CD4-positive, alpha-beta memory T cell (primary cell): Measurements from ENCODE around the gene CREB3L4. TPM values are rescaled to one million over a fixed set of nuclear protein-coding genes. Genes with fewer than 3 reads are reported as not detected.

Experiments
- CTCF ChIA-PET: fragments of 350-600 bp; sonication (Branson Sonifier 250); formaldehyde crosslinking; loops from one replicate; lab custom pipeline; 2021; ENCODE audit warnings: inconsistent platforms; ENCODE audit not compliant: partially characterized antibody; lab: Charles Lee
- POLR2A ChIA-PET: fragments of 350-600 bp; sonication (Branson Sonifier 250); formaldehyde crosslinking; loops from one replicate; lab custom pipeline; 2021; ENCODE audit not compliant: partially characterized antibody; lab: Charles Lee
- DNase-seq, 5 donors: peaks; one replicate each; pipeline versions ENCODE4 v3.0.0 to v3.0.0-alpha.2; 2020 to 2022; ENCODE audit warnings: mixed read lengths in 1 of 5
- H3K27ac ChIP-seq: one replicate; pipeline ENCODE4 v1.7.0; 2013; ENCODE audit warnings: low read depth, low read length
- H3K27me3 ChIP-seq: 2 replicates; pipeline ENCODE4 v1.7.0; 2013; ENCODE audit warnings: mild to moderate bottlenecking, low read length, moderate library complexity; ENCODE audit not compliant: insufficient read depth
- H3K36me3 ChIP-seq: 2 replicates; pipeline ENCODE4 v1.7.0; 2013; ENCODE audit warnings: mild to moderate bottlenecking, low read length, moderate library complexity; ENCODE audit not compliant: insufficient read depth
- H3K4me1 ChIP-seq: 2 replicates; pipeline ENCODE4 v1.7.0; 2013; ENCODE audit warnings: mild to moderate bottlenecking, low read length, moderate library complexity; ENCODE audit not compliant: insufficient read depth
- H3K4me3 ChIP-seq, 2 donors: one replicate each; pipeline ENCODE4 v1.7.0; 2013; ENCODE audit warnings: low read length in 2 of 2, mild to moderate bottlenecking in 1 of 2
- H3K9me3 ChIP-seq, 2 donors: one replicate each; pipeline ENCODE4 v1.7.0; 2013; ENCODE audit warnings: low read length in 2 of 2, control low read depth in 1 of 2; ENCODE audit not compliant: control insufficient read depth in 1 of 2
- H3K27ac Mint-ChIP-seq, 7 donors: one replicate each; pipeline ENCODE4 v1.8.0; 2020 to 2021; ENCODE audit warnings: mixed read lengths in 7 of 7, mild to moderate bottlenecking in 6 of 7, inconsistent platforms in 3 of 7, moderate library complexity in 3 of 7
- H3K27me3 Mint-ChIP-seq, 2 donors: one replicate each; pipeline ENCODE4 v1.8.0; 2020 to 2021; ENCODE audit warnings: mixed read lengths in 2 of 2
- H3K36me3 Mint-ChIP-seq, 2 donors: one replicate each; pipeline ENCODE4 v1.8.0; 2020 to 2021; ENCODE audit warnings: mixed read lengths in 2 of 2, inconsistent platforms in 1 of 2, mild to moderate bottlenecking in 1 of 2
- H3K4me1 Mint-ChIP-seq, 4 donors: one replicate each; pipeline ENCODE4 v1.8.0; 2020 to 2021; ENCODE audit warnings: mixed read lengths in 4 of 4, mild to moderate bottlenecking in 1 of 4
- H3K4me3 Mint-ChIP-seq, 8 donors: one replicate each; pipeline ENCODE4 v1.8.0; 2020 to 2021; ENCODE audit warnings: mixed read lengths in 8 of 8, mild to moderate bottlenecking in 7 of 8, moderate library complexity in 6 of 8, inconsistent platforms in 3 of 8
- H3K9me3 Mint-ChIP-seq, 8 donors: one replicate each; pipeline ENCODE4 v1.8.0; 2020 to 2021; ENCODE audit warnings: mixed read lengths in 8 of 8, mild to moderate bottlenecking in 5 of 8, inconsistent platforms in 3 of 8, moderate library complexity in 1 of 8
- intact Hi-C: fragments of 100-400 bp; cut with micrococcal nuclease; formaldehyde crosslinking; loops from one replicate; pipeline ENCODE4 v1.15.1; 2023
- microRNA-seq: library from miRNA; unstranded; fragments of <30 nt; microRNA quantifications from one replicate; pipeline ENCODE4 v1.2.0, GENCODE V29; 2021; ENCODE audit warnings: borderline replicate concordance, borderline number of aligned reads, borderline microRNAs expressed, mixed read lengths
- polyA plus RNA-seq, 2 donors: library from polyadenylated mRNA; unstranded; fragments of 300-500 nt; fragmentation: Illumina TruSeq; gene quantifications; one replicate each; pipeline ENCODE4 v1.2.3, GENCODE V29; 2021
- total RNA-seq, 2 experiments: library from RNA; stranded (reverse); gene quantifications; one replicate each; pipeline ENCODE4 v1.2.3, GENCODE V29; 2021

Gene CREB3L4
- total and polyA plus RNA-seq, 4 experiments from 2014 or later: 1.2 to 9.8 (median 6.3) TPM

- H3K27ac Mint-ChIP-seq: peak overlapping the region in 1 of 7 donors; percentile 8
- Histone ChIP-seq H3K4me3 (no peak overlapping the region), H3K36me3 (no peaks in the 10 kb centered on the region), H3K9me3 (no peaks in the 10 kb centered on the region), H3K27me3 (no peaks in the 10 kb centered on the region), H3K4me1 (no peaks in the 10 kb centered on the region), H3K27ac (no peak overlapping the region)
- H3K4me1 Mint-ChIP-seq: no peaks in the 10 kb centered on the region
- peaks cover 0 to 1% (median 0%) of the 10 kb centered on the region in 8 donors for H3K9me3 Mint-ChIP-seq
- H3K36me3 Mint-ChIP-seq: no peaks in the 10 kb centered on the region
- DNase-seq: no peak
- intact Hi-C loops: no loop called here
- ChIA-PET CTCF (no interaction called here), POLR2A (no interaction called here)
- H3K27me3 Mint-ChIP-seq: no peaks in the 10 kb centered on the region
- no peak overlapping the region for H3K4me3 Mint-ChIP-seq
Observed at GRCh38 chr1:154014154-154014907, 46.6 kb downstream of the CREB3L4 start.

GRCh38 chr1:154019269-154019668, 51.6 kb downstream of the CREB3L4 start:
- no peaks in the 10 kb centered on the region for H3K4me1 ChIP-seq
- H3K27ac ChIP-seq: no peak overlapping the region
- no peaks in the 10 kb centered on the region for H3K27me3 Mint-ChIP-seq
- DNase-seq: no peak
- H3K36me3 Mint-ChIP-seq: no peaks in the 10 kb centered on the region
- H3K36me3 ChIP-seq: no peaks in the 10 kb centered on the region
- CTCF ChIA-PET: no interaction called here
- H3K4me3 ChIP-seq: no peak overlapping the region
- POLR2A ChIA-PET: interaction anchor here (0.7 kb wide), 1 partner anchor 29 kb away, joined by 3 read pairs; the partner anchor contains the start of gene RPS27
- H3K27me3 ChIP-seq: no peaks in the 10 kb centered on the region
- no peaks in the 10 kb centered on the region for H3K4me1 Mint-ChIP-seq
- H3K4me3 Mint-ChIP-seq: no peak overlapping the region
- no peak overlapping the region for H3K27ac Mint-ChIP-seq
- H3K9me3 ChIP-seq: no peaks in the 10 kb centered on the region
- no peaks in the 10 kb centered on the region for H3K9me3 Mint-ChIP-seq
- intact Hi-C loops: no loop called here

- no peak overlapping the region for H3K4me3 Mint-ChIP-seq
- no peak for DNase-seq
- H3K4me3 ChIP-seq: no peak overlapping the region
- H3K27me3 Mint-ChIP-seq: no peaks in the 10 kb centered on the region
- POLR2A ChIA-PET: no interaction called here
- intact Hi-C loops: no loop called here
- no peaks in the 10 kb centered on the region for H3K27me3 ChIP-seq
- no peaks in the 10 kb centered on the region for H3K36me3 ChIP-seq
- no peaks in the 10 kb centered on the region for H3K36me3 Mint-ChIP-seq
- CTCF ChIA-PET: no interaction called here
- H3K9me3 Mint-ChIP-seq: no peaks in the 10 kb centered on the region
- no peak overlapping the region for H3K27ac Mint-ChIP-seq
- no peaks in the 10 kb centered on the region for H3K4me1 ChIP-seq
- no peaks in the 10 kb centered on the region for H3K4me1 Mint-ChIP-seq
- no peaks in the 10 kb centered on the region for H3K9me3 ChIP-seq
- H3K27ac ChIP-seq: no peak overlapping the region
Observed at GRCh38 chr1:154019940-154020339, 52.2 kb downstream of the CREB3L4 start.

Small RNA genes lying within 50 kb of the gene (microRNA-seq; reads per million reads assigned to microRNA genes)
- not detected for gene MIR6737

Other genes starting within 250 kb of the CREB3L4 start
- gene INTS3, start 239.9 kb upstream of the CREB3L4 start, total RNA-seq: 10 to 100 TPM; 49.1 to 53.0 TPM
- gene INTS3, start 239.9 kb upstream of the CREB3L4 start, polyA plus RNA-seq: 10 to 100 TPM in 1 of 2 donors, 1 to 10 TPM in 1; 8.1 to 12.5 TPM
- 10 to 100 TPM; 18.2 to 20.5 TPM for gene SLC27A3, start 192.5 kb upstream of the CREB3L4 start, total RNA-seq
- 1 to 10 TPM; 7.9 to 9.2 TPM for gene SLC27A3, start 192.5 kb upstream of the CREB3L4 start, polyA plus RNA-seq
- 100 to 1,000 TPM in 1 of 2 experiments, 10 to 100 TPM in 1; 97.0 to 104 TPM for gene GATAD2B, start 44.9 kb upstream of the CREB3L4 start, total RNA-seq
- gene GATAD2B, start 44.9 kb upstream of the CREB3L4 start, polyA plus RNA-seq: 1 to 10 TPM; 1.8 to 5.7 TPM
- gene DENND4B, start 21.2 kb upstream of the CREB3L4 start, total RNA-seq: 100 to 1,000 TPM; 211 to 216 TPM
- 10 to 100 TPM in 1 of 2 donors, 1 to 10 TPM in 1; 6.9 to 34.0 TPM for gene DENND4B, start 21.2 kb upstream of the CREB3L4 start, polyA plus RNA-seq
- 100 to 1,000 TPM; 112 to 113 TPM for gene CRTC2, start 9.3 kb upstream of the CREB3L4 start, total RNA-seq
- gene CRTC2, start 9.3 kb upstream of the CREB3L4 start, polyA plus RNA-seq: 10 to 100 TPM; 12.3 to 54.3 TPM
- 10 to 100 TPM; 21.6 to 21.9 TPM for gene SLC39A1, start 4.4 kb upstream of the CREB3L4 start, total RNA-seq
- 10 to 100 TPM; 36.3 to 47.3 TPM for gene SLC39A1, start 4.4 kb upstream of the CREB3L4 start, polyA plus RNA-seq
- gene JTB, start 9.8 kb downstream of the CREB3L4 start, total RNA-seq: 100 to 1,000 TPM; 121 to 130 TPM
- gene JTB, start 9.8 kb downstream of the CREB3L4 start, polyA plus RNA-seq: 100 to 1,000 TPM; 283 to 445 TPM
- under 1 TPM in 1 of 2 experiments, not detected in 1; 0.47 TPM for gene RAB13, start 18.4 kb downstream of the CREB3L4 start, total RNA-seq
- gene RAB13, start 18.4 kb downstream of the CREB3L4 start, polyA plus RNA-seq: not detected
- gene RPS27, start 22.9 kb downstream of the CREB3L4 start, total RNA-seq: 1,000 to 10,000 TPM; 6,785 to 7,292 TPM
- gene RPS27, start 22.9 kb downstream of the CREB3L4 start, polyA plus RNA-seq: over 10,000 TPM; 16,816 to 21,324 TPM
- under 1 TPM; 0.19 to 0.23 TPM for gene NUP210L, start 187.2 kb downstream of the CREB3L4 start, total RNA-seq
- under 1 TPM in 1 of 2 donors, not detected in 1; 0.14 TPM for gene NUP210L, start 187.2 kb downstream of the CREB3L4 start, polyA plus RNA-seq
- gene TPM3, start 224.2 kb downstream of the CREB3L4 start, total RNA-seq: 100 to 1,000 TPM; 311 to 312 TPM
- gene TPM3, start 224.2 kb downstream of the CREB3L4 start, polyA plus RNA-seq: 1,000 to 10,000 TPM in 1 of 2 donors, 100 to 1,000 TPM in 1; 860 to 1,209 TPM
- gene CFAP141, start 238.4 kb downstream of the CREB3L4 start, total RNA-seq: not detected
- gene CFAP141, start 238.4 kb downstream of the CREB3L4 start, polyA plus RNA-seq: not detected